SW480 (cell line): ENCODE data around the gene MEIOB.
A peak's percentile ranks its signal among the peaks of the same experiment; 100 is the strongest.
"Not testable (repeated sequence)": the region's sequence is repeated elsewhere in the genome, so short reads cannot be mapped to it uniquely, and the experiment has no call there.

Source experiments
- DNase-seq: peaks from one replicate; pipeline ENCODE4 v3.0.0-alpha.2; 2016; ENCODE audit warnings: low spot score

Gene MEIOB, protein sequence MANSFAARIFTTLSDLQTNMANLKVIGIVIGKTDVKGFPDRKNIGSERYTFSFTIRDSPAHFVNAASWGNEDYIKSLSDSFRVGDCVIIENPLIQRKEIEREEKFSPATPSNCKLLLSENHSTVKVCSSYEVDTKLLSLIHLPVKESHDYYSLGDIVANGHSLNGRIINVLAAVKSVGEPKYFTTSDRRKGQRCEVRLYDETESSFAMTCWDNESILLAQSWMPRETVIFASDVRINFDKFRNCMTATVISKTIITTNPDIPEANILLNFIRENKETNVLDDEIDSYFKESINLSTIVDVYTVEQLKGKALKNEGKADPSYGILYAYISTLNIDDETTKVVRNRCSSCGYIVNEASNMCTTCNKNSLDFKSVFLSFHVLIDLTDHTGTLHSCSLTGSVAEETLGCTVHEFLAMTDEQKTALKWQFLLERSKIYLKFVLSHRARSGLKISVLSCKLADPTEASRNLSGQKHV

DNA sequence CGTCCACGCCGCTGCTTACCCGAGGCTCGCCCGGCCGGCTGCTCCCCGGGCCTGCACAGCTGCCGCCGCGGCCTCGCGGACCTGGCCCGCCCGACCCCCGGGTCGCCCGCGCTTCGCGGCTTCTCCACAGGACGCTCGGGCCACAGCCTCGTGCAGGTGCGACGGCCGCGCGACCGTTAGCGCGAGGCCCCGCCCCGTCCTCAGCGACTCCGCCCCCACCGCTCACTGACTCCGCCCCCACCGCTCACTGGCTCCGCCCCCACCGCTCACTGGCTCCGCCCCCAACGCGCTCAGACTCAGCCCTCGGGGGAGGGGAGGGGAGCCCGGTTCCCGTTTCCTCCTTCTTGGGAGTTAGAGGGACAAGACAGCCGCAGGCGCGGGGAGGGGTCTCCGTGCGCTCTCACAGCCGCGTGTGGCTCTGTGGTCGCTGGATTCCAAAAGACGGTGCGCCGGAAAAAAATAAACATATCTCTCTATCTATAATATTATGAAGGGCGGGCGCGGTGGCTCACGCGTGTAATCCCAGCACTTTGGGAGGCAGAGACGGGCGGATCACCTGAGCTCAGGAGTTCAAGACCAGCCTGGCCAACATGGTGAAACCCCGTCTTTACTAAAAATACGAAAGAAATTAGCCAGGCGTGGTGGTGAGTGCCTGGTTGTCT lies at the start of gene MEIOB:
TSS of gene MEIOB (minus strand) at position 191 of the 662 bp plus-strand sequence. CDS start 3,989 bp downstream, outside the sequence.
- no peak for DNase-seq

DNA sequence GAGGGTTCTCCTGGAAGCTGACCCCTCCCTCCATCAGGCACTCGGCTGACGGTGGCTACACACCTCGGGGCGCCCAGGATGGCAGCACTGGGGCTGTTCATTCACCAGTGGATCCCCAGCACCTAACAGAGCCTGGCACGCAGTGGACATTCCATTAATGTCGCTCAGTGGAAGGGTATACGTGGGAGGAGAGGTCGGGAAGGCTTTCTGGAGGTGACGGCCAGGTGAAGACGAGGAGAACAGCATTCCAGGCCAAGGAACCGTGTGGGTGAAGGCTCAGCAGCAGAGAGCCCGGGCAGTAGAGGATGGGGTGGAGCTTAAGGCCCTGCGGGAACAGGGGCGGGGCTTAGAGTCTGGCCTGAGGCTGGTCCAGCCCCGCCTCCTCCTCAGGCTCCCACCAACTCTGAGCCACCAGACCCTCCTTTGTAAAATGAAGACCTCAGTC lies 48.8 kb upstream of the MEIOB start:
- DNase-seq, result no peak

DNA sequence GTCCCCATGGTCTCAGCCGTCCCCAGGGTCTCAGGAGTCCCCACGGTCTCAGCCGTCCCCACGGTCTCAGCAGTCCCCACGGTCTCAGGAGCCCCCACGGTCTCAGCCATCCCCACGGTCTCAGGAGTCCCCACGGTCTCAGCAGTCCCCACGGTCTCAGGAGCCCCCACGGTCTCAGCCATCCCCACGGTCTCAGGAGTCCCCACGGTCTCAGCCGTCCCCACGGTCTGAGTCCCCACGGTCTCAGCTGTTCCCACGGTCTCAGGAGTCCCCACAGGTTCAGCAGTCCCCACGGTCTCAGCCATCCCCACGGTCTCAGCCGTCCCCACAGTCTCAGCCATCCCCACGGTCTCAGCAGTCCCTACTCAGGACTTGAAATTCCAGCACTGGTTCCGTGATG lies 48.2 kb upstream of the MEIOB start:
- not testable (repeated sequence) for DNase-seq

DNA sequence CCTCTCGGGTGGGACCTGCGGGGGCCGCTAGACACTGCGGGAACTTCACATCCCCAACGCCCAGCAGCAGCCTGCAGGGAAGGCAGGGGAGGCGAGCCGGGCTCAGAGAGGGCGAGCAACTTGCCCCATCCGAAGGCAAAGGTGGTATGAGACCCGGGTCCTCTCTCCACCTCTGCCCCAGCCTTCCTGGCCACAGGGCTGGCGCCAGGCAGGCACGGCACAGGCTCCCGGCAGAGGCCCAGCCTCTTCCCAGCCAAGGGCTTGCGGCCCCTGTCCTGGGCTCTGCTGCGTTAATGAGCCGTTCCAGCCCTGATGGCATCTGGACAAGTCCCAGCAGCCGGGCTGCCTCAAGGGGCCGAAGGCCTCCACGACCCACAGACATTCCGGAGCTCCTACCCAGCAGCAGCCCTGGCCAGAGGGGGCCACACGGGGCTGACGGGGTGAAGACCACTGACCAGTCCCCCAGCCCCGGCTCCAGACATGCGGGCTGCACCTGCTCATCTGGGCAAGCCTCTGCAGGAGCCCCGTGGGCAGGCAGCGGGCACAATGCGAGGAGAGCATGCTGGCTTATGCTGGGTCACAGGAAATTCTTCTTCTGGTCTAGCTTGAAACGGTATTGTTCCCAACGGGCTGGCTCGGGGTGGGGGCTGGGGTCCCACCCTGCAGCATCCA lies 47.5 kb upstream of the MEIOB start:
- no peak for DNase-seq

DNA sequence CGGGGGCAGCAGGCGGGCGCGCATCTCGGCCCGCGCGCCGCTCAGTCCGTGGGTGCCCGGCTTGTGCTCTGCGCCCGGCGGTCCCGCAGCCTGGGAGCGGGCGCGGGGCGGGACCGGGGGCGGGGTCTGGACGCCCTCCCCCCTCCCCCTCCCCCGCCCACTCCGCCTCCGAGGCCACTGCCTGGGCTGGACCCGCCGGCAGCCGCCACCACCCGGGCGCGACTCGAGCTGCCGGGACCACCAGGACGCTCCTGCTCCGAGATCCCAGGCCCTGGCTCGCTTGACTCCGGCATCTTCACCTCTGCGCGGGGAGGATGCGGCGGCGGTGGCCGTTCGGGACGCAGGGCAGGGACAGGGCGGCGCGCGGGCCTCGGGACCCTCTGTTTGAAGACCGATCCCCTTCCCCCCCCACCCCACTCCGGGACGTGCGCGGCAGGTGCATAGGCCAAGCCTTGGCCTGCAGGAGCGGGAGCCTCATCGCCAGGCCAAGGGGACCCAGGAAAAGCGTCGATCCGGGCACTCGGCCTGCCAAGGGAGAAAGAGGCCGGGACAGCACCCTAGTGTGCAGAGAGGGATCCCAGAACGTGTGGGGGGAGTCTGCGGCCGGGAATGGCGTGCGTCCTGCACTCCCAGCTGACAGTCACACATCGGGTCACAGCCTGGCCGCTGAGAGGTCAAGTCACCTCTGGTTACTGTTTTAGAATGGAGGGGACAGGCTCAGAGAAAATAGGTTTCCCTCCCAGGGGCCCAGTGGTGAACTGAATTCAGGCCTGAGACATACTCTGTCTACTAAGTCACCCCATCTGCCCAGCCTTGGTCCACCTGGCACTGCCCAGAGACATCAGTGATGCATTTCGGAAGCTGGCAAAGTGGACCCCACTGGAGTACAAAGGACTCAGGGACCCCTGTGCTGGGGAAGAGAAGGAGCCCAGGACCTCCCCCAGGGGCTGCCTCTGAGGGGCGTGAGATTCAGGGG lies 46.7 kb upstream of the MEIOB start, which contains the start of gene HS3ST6:
TSS of gene HS3ST6 (minus strand) at position 65 of the 976 bp plus-strand sequence. CDS start 92 bp downstream, outside the sequence.
- DNase-seq, result no peak

DNA sequence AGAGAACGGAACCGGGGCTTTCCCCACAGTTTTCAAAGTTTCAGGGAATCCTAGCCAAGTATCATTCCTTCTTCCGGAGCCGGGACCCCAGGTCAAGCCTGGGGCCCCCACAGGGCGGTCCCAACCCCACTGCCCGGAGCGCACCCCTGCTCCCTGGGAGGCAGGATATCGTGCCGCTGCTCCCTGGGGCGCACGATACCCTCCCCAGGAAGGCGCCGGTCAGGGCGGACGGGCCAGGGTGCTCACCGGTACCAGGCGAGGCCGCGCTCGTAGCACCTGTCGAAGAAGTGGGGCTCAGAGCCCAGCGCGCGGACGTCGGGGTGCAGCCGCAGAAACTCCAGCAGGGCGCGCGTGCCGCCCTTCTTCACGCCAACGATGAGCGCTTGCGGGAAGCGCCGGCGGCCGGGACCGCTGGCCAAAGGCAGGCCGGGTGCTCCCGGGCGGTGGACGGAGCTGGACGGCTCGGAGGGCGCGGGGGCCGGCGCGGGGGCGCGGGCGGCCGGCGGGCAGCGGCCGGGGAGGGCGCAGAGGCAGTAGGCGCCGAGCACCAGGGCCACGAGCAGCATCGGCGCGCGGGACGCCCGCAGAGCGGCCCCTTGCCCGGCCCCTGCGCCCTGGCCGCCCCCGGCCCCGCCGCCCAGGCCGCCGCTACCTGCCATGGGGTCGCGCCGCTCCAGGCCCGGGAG lies 45.8 kb upstream of the MEIOB start:
- DNase-seq, result no peak

DNA sequence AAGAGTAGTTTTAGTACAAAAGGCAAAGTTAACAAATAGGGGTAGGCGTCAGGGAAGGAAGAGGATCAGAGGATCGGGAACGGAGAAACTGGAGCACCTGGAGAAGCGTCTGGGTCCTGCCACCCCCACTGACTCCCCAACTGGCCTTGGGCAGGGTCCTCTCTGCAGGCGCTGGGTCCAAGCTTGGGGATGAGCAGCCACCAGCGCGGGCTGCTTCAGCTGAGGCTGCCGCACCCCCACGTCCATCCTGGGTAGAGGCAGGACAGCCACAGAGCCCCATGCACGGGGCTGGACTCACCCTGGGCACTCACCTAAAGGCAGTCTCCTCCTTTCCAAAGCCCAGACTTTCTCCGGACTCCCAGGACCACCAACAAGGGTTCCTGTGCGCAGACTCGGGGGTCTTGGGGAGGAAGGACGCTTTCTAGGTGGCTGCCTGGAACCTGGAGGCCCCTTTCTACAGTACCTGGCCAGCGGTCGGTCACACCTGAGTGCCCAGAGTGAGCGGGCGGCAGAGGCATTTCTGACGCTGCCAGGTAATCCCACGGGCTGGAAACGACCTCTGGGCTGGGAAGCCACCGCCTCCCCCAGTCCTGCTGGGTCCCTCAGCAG lies 45.2 kb upstream of the MEIOB start:
- no peak for DNase-seq

DNA sequence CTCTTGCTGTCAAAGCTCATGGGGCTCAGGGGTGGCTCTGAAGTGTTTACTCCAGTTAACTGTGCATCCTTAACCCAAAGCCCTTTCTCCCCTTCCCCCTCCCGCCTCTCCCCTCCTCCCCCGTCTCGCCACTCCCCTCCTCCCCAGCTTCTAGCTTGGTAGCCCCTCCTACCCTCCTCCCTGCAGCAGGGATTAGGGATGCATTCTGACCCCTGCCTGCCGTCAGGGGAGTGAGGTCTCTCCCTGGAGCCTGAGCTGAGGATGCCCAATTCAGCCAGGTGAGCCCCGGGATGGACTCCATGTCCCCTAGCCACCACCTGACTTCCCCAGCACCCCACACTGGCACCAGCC lies 44.7 kb upstream of the MEIOB start:
- no peak for DNase-seq

DNA sequence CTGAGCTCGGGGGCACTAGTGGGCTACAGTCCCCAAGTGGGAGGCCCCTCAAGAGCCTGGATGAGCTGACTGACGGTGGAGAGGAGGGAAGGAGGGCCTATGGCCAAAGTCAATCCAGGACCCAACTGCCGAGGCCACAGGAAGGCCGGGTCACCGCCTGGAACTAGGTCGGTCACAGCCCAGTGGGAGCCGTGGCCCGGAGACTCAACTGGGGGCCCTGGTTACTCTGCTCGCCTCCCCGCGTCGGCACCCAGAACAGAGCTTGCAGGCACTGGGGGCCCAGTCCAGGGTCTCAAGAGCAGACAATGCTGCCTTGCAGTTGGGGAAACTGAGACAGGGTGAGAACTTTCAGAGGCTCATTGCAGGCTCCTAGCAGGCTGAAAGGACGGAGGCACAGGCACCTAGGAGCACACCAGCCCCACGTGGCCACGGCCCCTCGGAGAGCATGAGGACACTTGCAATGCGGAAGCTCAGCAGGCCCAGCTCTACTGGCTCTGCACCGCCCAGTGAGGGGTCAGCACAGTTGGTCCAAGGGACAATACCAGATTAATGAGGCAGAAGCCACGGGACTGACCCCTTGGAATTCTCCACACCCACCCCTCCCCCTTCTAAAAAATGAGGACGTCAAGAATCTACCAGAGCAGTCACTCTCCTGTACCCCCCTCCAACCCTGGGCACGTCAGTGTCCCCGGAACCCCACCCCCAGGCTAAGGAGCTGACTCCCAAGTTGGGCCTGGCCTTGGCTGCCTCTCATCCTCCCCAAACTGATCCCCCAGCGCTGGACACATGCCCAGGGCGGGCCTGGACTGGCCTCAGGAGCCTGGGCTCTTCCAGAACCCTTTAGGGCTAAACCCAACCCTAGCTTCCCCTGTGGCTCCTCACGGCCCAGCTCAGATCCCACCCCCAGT lies 44.0 kb upstream of the MEIOB start:
- DNase-seq, result no peak

DNA sequence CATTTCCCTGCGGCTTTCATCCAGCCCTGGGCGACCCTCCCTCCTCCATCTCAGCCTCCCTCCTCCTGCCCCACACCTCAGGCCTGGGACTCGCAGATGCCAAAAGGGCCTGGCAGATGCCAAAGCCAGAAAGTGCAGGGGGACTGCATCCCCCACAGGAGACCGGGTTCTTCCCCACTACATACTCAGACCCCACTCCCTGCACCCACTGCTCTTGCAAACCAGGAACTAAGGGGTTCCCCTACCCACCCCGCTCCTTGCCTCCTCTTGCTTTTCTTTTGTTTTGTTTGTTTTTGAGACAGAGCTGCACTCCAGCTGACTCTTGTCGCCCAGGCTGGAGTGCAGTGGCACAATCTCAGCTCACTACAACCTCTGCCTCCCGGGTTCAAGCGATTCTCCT lies 43.0 kb upstream of the MEIOB start:
- no peak for DNase-seq

DNA sequence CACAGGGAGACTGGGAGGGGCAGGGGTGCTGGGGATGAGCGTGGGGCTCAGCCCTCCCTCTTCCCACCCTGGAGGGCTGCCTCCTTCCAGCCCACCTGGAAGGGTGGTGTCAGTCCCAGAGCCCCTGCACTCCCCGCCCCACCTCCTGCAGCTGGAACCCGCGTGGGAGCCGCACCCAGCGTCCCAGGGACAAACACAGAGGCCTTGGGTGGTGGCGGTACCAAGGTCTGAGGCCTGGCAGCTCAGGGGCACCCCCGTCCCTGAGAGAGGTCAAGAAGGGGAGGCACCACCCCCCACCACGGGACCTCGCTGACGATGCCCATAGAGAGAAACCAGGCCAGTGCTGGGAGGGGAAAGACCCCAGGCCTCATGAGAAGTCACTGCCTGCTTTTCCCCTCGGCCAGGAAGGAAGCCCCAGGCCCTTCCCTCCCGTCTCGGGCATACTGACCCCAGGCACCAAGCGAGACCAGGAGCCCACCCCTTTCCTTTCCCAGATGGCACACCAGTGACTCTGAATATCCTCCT lies 42.2 kb upstream of the MEIOB start:
- DNase-seq, result no peak

DNA sequence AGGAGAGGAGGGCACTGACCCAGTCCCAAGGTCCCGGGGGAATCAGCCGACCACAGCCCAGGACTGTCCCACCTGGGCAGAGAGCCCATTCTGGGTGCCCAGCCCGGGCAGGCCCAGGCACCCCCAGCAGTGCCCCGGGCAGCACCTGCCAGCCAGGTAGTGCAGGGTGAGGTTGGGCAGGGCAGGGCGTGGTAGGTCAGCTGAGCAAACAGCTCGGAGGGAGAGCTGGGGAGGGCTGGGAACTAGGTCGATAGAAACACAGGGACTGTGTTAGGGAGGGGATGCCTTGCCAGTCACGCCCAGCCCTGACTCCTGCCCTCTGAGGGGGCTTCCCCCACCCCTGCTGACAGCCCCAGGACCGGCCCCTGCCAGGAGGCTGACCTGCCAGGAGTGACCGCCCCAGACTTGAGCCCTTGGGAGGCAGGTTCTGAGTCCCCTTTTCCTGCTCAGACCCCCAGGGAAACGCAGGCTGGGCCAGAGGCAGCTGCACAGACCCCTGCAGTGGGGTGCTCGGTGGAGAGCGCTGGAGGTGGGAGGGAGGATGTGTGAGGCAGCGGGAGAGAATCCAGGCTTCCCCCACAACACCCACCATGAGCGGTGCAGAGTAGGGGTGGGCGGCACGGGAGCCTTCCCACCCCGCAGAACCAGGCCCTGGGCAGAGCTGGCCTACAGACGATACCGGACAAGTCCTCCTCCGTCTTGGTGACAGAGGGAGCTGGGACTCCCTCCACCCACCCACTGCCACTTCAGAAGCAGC lies 41.5 kb upstream of the MEIOB start:
- DNase-seq, result peak; percentile 71

DNA sequence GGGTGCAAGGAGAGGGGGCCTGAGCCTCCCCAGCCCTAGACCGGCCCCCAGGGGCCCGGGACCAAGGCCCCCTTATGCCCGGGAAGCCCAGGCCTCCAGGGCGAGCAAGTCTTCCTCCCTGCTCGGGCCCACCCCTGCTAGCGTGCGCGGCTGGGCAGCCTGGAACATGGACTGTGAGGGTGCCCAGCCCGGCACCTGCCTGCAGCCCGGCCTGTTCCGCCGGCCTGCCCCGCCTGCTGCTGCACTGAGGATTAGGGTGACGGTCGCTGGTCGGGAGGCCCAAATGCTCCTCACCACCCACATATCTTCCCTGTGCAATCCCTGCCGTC lies 40.2 kb upstream of the MEIOB start:
- no peak for DNase-seq

DNA sequence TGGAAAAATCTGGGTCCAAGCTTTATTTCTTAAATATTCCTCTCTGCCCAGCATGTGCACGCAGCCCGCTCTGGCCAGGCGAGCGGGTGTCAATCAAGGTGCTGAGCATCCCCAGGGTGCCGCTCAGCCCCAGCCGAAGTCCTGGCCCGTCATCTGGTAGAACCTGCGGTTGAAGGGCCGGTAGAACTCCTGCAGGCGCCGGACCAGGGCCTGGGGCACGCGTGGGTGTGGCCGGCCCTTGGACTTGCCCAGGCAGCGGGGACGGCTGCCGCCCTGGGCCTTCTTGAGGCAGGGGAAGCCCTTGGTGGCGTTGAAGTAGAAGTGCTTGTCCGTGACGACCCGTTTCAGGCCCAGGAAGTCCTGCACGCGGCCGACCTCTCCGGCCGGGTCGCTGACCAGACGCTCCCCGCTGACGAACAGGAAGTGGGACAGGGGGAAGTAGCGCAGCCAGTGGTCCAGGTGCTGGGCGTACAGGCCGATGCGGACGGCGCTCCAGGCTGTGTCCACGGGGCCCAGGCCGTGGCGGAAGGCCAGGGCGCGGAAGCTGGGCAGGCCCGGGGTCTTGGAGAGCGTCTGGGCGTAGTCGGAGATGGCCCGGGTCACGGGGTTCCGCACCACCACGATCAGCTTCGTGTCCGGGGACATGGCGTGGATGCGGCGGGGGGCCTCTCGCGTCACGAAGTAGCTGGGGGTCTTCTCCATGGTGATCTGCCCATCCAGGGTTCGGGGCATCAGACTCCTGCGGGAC lies 39.7 kb upstream of the MEIOB start:
- DNase-seq, result no peak

DNA sequence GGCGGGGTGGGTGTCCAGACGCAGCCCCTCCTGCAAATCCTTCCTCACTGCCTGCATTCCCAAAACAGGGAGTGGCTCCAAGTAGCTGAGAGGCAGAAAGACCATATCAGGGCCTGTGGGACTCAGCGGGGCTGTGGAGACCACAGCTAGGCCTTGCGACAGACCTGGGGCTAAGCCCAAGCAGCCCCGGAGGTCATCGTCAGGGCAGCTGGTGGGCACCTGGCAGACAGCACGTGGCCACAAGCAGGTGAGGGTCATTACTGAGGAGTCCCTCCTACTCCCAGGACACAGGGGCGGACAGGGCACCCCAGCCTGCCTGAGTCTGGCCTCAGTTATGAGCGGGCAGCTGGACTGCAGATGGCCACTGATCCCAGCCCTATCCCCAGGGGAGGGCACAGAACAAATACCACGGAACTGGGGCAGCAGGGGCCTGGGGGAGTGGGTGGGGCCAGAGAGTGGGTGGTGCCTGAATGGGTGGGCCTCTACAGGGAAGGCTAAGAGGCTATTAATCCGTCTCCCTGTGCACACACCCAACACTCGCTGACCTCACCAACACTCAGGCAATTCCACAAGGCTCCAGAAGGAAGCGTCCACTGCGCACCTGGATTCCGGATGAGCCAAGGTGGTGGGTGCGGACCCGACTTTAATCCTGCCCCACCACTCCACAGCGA lies 37.7 kb upstream of the MEIOB start:
- no peak for DNase-seq

DNA sequence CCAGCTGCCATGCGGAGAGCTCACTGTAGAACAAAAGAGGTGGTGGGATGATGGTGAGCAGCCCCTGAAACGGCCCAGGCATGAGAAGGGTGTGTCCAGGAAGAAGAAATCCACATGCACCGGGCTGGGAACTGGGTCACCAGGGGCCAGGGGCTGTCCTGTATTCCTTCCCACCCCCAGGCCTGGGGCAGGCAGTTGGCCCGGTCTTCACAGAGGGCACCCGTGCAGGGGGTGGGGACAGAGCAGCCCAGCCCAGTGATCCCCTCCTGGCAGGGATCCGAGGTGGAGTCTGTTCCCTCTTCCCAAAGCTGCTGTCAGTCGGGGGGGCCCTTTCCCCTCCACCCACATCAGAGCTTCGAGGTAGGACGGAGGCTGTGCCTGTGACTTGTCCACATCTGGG lies 37.0 kb upstream of the MEIOB start:
- DNase-seq, result no peak

DNA sequence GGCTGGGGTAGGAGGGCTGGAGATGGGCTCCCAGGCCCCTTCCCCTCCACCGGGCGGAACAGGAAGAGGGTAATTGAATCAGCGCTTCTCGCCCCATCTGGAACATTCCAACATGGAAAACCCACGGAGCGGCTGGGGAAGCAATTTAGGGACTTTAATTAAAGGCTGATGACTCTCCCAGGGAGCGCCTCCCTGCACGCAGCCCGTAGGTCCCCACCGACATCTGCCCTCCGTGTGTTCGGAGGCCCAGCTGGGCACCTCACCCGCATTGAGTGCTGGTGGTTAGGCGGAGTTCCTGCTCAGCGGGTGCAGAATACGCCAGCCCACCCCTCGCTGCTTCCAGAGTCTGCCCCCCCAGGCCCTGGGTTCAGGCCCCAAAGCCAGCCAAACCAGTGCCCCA lies 36.2 kb upstream of the MEIOB start:
- DNase-seq, result no peak
